Transverse colon (tissue), 4 donors: ENCODE measurements around the gene CCDC32. TPM values are rescaled to one million over a fixed set of nuclear protein-coding genes. Genes with fewer than 3 reads are reported as not detected.

Source experiments
- DNase-seq: peaks from one replicate; pipeline ENCODE4 v3.0.0-alpha.2; 2019
- H3K27ac ChIP-seq, 4 donors: fragments of 200-600 bp; sonication (generic); 2 replicates each; pipeline ENCODE4 v1.5.1; 2016 to 2018; ENCODE audit warnings: inconsistent platforms in 4 of 4
- H3K27me3 ChIP-seq: fragments of 200-600 bp; sonication (generic); 2 replicates; pipeline ENCODE4 v1.5.1; 2017; ENCODE audit warnings: inconsistent platforms
- H3K36me3 ChIP-seq, 4 donors: fragments of 200-600 bp; sonication (generic); 2 replicates each; pipeline ENCODE4 v1.5.1; 2017 to 2019; ENCODE audit warnings: inconsistent platforms in 4 of 4
- H3K4me1 ChIP-seq, 4 donors: fragments of 200-600 bp; sonication (generic); 2 replicates each; pipeline ENCODE4 v1.5.1; 2017 to 2020; ENCODE audit warnings: inconsistent platforms in 4 of 4
- H3K4me3 ChIP-seq, 4 donors: fragments of 200-600 bp; sonication (generic); 1 replicate in 1 of 4; 2 replicates in 3 of 4; pipeline versions ENCODE4 v1.5.1 to v1.6.1; 2017 to 2019; ENCODE audit warnings: inconsistent platforms in 4 of 4
- H3K9me3 ChIP-seq, 2 donors: fragments of 200-600 bp; sonication (generic); 2 replicates each; pipeline ENCODE4 v1.5.1; 2017 to 2019; ENCODE audit warnings: inconsistent platforms in 2 of 2
- CTCF ChIP-seq, 5 experiments: fragments of 200-600 bp in 3 of 5; fragments of 450-650 bp in 2 of 5; sonication (generic) in 3 of 5; IDR thresholded peaks; 1 replicate in 2 of 5; 2 replicates in 3 of 5; pipeline ENCODE4 v1.5.1; 2016 to 2017; ENCODE audit warnings: antibody characterized with exemption in 5 of 5, inconsistent platforms in 3 of 5, mild to moderate bottlenecking in 2 of 5, moderate library complexity in 1 of 5
- EP300 ChIP-seq: sonication (generic); formaldehyde crosslinking; IDR thresholded peaks from one replicate; pipeline ENCODE4 v1.6.1; 2017; ENCODE audit warnings: antibody characterized with exemption, low read depth
- POLR2A ChIP-seq: fragments of 450-650 bp; IDR thresholded peaks from one replicate; pipeline ENCODE4 v1.6.1; 2016; ENCODE audit warnings: antibody characterized with exemption, mild to moderate bottlenecking, moderate library complexity
- POLR2AphosphoS5 ChIP-seq, 3 donors: sonication (generic); formaldehyde crosslinking; IDR thresholded peaks; one replicate each; pipeline ENCODE4 v1.6.1; 2016; ENCODE audit warnings: antibody characterized with exemption in 3 of 3
- WGBS, 2 donors: methylation state at CpG; one replicate each; pipeline ENCODE4 v1.1.5; 2018; ENCODE audit warnings: low coverage in 1 of 2; 5-methylcytosine and 5-hydroxymethylcytosine counted together
- in situ Hi-C, 4 donors: fragments of 200-750 bp; cut with MboI; loops; one replicate each; pipeline versions ENCODE4 v1.15.0 to v1.15.1; 2017; ENCODE audit warnings: low sequenced_read_pairs in 3 of 4, low pct_ligation_motif_present in 1 of 4, low pct_unique_long_range_greater_than_20kb in 1 of 4
- intact Hi-C: fragments of 100-400 bp; cut with DNase I; formaldehyde crosslinking; loops from one replicate; pipeline ENCODE4 v1.15.1; 2023; ENCODE audit warnings: low total_unique reads
- total RNA-seq, 4 donors: library from RNA; depleted of rRNA; stranded (reverse); fragments of >200 nt; gene quantifications; one replicate each; pipeline ENCODE4 v1.1.0, GENCODE V29; 2016

CCDC32 gene
- total RNA-seq, 4 donors from 2014 or later: 31.0 to 53.1 (median 41.1) TPM

GRCh38 chr15:40549894-40550293, 14.9 kb downstream of the CCDC32 start:
- intact Hi-C loops: loop anchor here (5.0 kb wide), 1 partner anchor 328 kb away; no protein-coding TSS in a partner anchor
- Histone ChIP-seq H3K36me3 (peaks cover 0 to 19% (median 4%) of the 10 kb centered on the region in 4 donors), H3K4me3 (no peak overlapping the region), H3K27ac (peak overlapping the region in 3 of 4 donors; percentile 17 to 53 (median 48)), H3K9me3 (no peaks in the 10 kb centered on the region), H3K4me1 (peaks cover 0 to 2% (median 0%) of the 10 kb centered on the region in 4 donors), H3K27me3 (no peaks in the 10 kb centered on the region)
- in situ Hi-C loops: no loop called here
- 63 to 100% methylated on average over 1 to 9 of the region's 9 CpGs for WGBS, 2 donors
- TF ChIP-seq CTCF (IDR thresholded peaks at IDR 0.05) (no peak), POLR2AphosphoS5 (IDR thresholded peaks at IDR 0.05) (no peak), EP300 (no peak), POLR2A (no peak)
- DNase-seq: no peak

- H3K4me1 ChIP-seq: peaks cover 0 to 4% (median 1%) of the 10 kb centered on the region in 4 donors
- peaks cover 0 to 19% (median 3%) of the 10 kb centered on the region in 4 donors for H3K36me3 ChIP-seq
- no peak overlapping the region for H3K4me3 ChIP-seq
- intact Hi-C loops (loop anchor here (5.0 kb wide), 1 partner anchor 326 kb away; no protein-coding TSS in a partner anchor), in situ Hi-C loops (no loop called here)
- no peaks in the 10 kb centered on the region for H3K9me3 ChIP-seq
- no peaks in the 10 kb centered on the region for H3K27me3 ChIP-seq
- WGBS, 2 donors: 93% methylated on average over 2 of the region's 2 CpGs; no CpG with 5 or more reads in 1 of the 2 donors
- no peak overlapping the region for H3K27ac ChIP-seq
- DNase-seq: no peak
- TF ChIP-seq POLR2AphosphoS5 (IDR thresholded peaks at IDR 0.05) (no peak), EP300 (no peak), CTCF (IDR thresholded peaks at IDR 0.05) (no peak), POLR2A (no peak)
Measured at GRCh38 chr15:40548610-40549009, 16.2 kb downstream of the CCDC32 start.

- no peaks in the 10 kb centered on the region for H3K9me3 ChIP-seq
- no peak overlapping the region for H3K27ac ChIP-seq
- no peak overlapping the region for H3K4me3 ChIP-seq
- intact Hi-C loops: loop anchor here (5.0 kb wide), 1 partner anchor 323 kb away; no protein-coding TSS in a partner anchor
- in situ Hi-C loops: no loop called here
- peaks cover 0 to 8% (median 0%) of the 10 kb centered on the region in 4 donors for H3K36me3 ChIP-seq
- H3K4me1 ChIP-seq: peaks cover 0 to 4% (median 1%) of the 10 kb centered on the region in 4 donors
- 63% methylated on average over 1 of the region's 1 CpG; no CpG with 5 or more reads in 1 of the 2 donors for WGBS, 2 donors
- no peak for DNase-seq
- TF ChIP-seq POLR2A (no peak), POLR2AphosphoS5 (IDR thresholded peaks at IDR 0.05) (no peak)
- H3K27me3 ChIP-seq: no peaks in the 10 kb centered on the region
Measured at GRCh38 chr15:40545457-40545856, 19.4 kb downstream of the CCDC32 start.

GRCh38 chr15:40543631-40544294, 21.1 kb downstream of the CCDC32 start:
- intact Hi-C loops: no loop called here
- WGBS, 2 donors: 64 to 76% methylated on average over 3 to 5 of the region's 5 CpGs
- Histone ChIP-seq H3K9me3 (no peaks in the 10 kb centered on the region), H3K4me3 (no peak overlapping the region), H3K4me1 (peaks cover 0 to 4% (median 0%) of the 10 kb centered on the region in 4 donors), H3K27me3 (no peaks in the 10 kb centered on the region), H3K27ac (no peak overlapping the region), H3K36me3 (no peaks in the 10 kb centered on the region)
- TF ChIP-seq POLR2A (no peak), EP300 (no peak), CTCF (IDR thresholded peaks at IDR 0.05) (no peak), POLR2AphosphoS5 (IDR thresholded peaks at IDR 0.05) (no peak)
- DNase-seq: no peak
- in situ Hi-C loops: no loop called here
